GM12865 (cell line): ENCODE data around the gene NSD2.

Experiments
- DNase-seq: peaks from one replicate; pipeline ENCODE4 v3.0.0; 2010; ENCODE audit warnings: low read depth
- H3K4me3 ChIP-seq: 2 replicates; pipeline ENCODE4 v1.5.1; 2011; ENCODE audit warnings: mild to moderate bottlenecking, low read depth, low read length, control low read depth
- TF ChIP-seq, protein P1 (sequence below): IDR thresholded peaks from 2 replicates; pipeline ENCODE4 v1.5.1; 2011; ENCODE audit warnings: low read length, control low read depth, low read depth, inconsistent platforms; ENCODE audit not compliant: insufficient read depth; ENCODE audit errors: missing control alignments

The NSD2 gene

DNA sequence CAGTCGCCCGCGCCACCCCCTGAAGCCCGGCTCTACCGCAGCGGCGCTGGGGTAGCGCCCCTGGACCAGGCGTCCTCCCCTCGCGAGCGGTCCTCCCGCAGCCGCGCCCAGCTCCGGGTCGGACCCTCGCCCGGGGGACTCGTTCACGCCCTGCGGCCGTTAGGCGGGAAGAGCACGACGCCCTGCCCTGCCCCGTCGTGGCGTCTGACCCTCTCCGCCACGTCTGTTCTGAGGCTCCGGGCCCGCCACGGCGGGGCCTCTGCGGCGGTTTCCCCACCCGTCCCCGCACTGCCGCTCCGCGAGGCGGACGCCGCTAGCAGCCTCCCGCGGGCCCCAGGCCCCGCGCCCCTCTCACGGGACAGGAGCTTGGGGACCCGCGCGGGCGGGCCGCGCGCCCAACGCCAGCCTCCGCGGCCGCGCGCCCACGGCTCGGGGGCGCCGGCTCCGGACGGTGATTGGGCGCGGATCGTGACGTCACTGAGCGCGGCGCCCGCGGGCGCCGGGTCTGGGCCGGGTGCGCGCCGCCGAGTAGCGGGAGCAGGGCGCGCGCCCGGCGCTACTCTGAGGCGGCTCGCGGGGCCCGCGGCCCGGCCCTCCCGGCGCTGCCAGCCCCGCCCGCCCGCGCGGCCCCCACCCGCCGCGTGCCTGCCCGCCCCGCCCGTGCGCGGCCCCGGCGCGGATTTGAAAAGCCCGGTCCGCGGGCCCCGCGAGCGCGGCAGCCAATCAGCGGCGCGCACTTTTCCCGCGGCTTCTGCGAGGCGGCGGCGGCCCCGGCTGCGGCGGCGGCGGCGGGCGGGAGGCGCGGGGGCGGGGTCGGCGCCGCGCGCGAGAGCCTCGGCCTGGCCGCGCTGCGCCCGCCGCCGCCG lies at the start of gene NSD2:
NSD2 (plus strand) TSS at position 816 of the 866 bp plus-strand sequence. CDS start 29,262 bp downstream, outside the sequence.
- peak within 1 kb of the TSS; percentile 95 for H3K4me3 ChIP-seq
- DNase-seq: peak; percentile 95
- TF ChIP-seq, protein P1, sequence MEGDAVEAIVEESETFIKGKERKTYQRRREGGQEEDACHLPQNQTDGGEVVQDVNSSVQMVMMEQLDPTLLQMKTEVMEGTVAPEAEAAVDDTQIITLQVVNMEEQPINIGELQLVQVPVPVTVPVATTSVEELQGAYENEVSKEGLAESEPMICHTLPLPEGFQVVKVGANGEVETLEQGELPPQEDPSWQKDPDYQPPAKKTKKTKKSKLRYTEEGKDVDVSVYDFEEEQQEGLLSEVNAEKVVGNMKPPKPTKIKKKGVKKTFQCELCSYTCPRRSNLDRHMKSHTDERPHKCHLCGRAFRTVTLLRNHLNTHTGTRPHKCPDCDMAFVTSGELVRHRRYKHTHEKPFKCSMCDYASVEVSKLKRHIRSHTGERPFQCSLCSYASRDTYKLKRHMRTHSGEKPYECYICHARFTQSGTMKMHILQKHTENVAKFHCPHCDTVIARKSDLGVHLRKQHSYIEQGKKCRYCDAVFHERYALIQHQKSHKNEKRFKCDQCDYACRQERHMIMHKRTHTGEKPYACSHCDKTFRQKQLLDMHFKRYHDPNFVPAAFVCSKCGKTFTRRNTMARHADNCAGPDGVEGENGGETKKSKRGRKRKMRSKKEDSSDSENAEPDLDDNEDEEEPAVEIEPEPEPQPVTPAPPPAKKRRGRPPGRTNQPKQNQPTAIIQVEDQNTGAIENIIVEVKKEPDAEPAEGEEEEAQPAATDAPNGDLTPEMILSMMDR: no peak

DNA sequence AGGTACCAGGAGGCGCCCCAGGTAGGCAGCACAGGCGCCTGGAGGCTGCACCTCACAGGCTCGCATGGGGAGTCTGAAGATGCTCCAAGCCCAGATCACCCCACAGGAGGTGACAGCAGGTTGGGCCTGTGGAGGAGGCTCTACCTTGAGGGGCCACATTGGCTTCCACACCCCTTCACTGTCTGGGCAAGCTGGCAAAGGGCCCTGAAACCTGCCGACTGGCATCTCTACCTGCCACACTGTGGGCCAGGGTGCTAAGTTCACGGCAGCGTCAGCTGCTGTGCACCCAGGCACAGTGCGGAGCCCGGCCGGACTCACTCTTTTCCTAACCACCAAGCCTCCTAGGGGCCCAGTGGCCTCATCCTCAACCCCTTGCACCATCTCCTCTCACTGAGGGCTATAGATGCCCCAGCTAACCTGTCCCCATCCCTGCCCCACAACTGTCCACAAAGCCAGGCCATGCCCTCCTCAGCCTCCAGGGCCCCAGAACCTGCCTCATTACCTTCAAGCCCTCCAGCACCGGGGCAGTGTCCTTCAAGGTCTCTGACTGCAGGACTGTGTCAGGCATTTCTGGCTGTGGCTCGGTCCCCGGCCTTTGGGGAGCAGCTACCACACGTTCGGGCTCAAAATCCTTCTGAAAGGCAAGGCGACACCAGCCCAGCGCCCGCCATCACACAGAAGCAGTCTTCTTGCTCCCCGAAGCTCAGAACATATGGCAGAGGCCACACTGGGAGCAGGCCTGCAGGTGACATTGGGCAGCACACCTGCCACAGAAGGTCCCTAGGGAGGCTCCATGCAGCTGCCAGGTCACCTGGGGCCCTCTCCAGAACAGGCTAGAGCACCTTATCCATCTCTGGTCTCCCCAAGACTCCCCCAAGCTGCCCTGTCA lies 49.3 kb upstream of the NSD2 start:
- TF ChIP-seq, protein P1: no peak
- DNase-seq: no peak
- H3K4me3 ChIP-seq: no peak overlapping the region

- DNase-seq: no peak
- TF ChIP-seq, protein P1: no peak
- no peak overlapping the region for H3K4me3 ChIP-seq
Observed at GRCh38 chr4:1822568-1823544, 48.3 kb upstream of the NSD2 start.

- no peak for DNase-seq
- TF ChIP-seq, protein P1: no peak
- no peak overlapping the region for H3K4me3 ChIP-seq
Observed at GRCh38 chr4:1823545-1823932, 47.7 kb upstream of the NSD2 start.

DNA sequence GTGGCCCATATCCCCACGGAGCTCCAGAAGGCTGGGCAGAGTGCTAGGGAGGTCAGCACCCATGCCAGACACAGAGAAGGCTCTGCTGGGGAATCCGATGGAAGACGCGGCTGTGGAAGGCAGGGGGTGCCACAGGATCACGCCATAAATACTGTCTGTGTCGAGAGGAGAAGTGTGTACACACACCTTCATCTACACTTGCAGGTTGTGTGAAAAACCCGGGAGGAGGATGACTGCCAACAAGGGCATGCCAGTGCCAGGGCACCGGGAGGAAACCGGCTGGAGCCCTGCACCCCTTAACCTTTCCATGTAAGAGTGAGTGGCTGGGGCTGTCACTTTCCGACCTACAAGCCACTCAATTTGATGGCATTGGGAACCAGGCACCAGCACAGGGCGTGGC lies 46.4 kb upstream of the NSD2 start:
- TF ChIP-seq, protein P1: no peak
- no peak overlapping the region for H3K4me3 ChIP-seq
- no peak for DNase-seq

GRCh38 chr4:1825326-1825725 lies 45.9 kb upstream of the NSD2 start:
- TF ChIP-seq, protein P1: no peak
- DNase-seq: no peak
- no peak overlapping the region for H3K4me3 ChIP-seq
